Prostate gland (tissue), 2 donors: ENCODE measurements around the gene SNX25. TPM values are rescaled to one million over a fixed set of nuclear protein-coding genes. Genes with fewer than 3 reads are reported as not detected.

Source experiments
- DNase-seq: peaks from one replicate; pipeline ENCODE4 v3.0.0-alpha.2; 2019; ENCODE audit warnings: low spot score
- H3K27ac ChIP-seq, 2 donors: fragments of 200-600 bp; sonication (generic); 2 replicates each; pipeline ENCODE4 v1.5.1; 2017 to 2019
- H3K27me3 ChIP-seq: fragments of 200-600 bp; sonication (generic); replicated peaks from 2 replicates; pipeline ENCODE4 v1.5.1; 2019; ENCODE audit not compliant: insufficient read depth
- H3K36me3 ChIP-seq, 2 donors: fragments of 200-600 bp; sonication (generic); 1 replicate in 1 of 2; 2 replicates in 1 of 2; pipeline versions ENCODE4 v1.5.1 to v1.8.1; 2017 to 2019
- H3K4me1 ChIP-seq: fragments of 200-600 bp; sonication (generic); replicated peaks from 2 replicates; pipeline ENCODE4 v1.5.1; 2019
- H3K4me3 ChIP-seq, 2 donors: fragments of 200-600 bp; sonication (generic); 2 replicates each; pipeline ENCODE4 v1.5.1; 2017 to 2019
- H3K9me3 ChIP-seq: fragments of 200-600 bp; sonication (generic); 2 replicates; pipeline ENCODE4 v1.5.1; 2017
- POLR2A ChIP-seq: fragments of 450-650 bp; IDR thresholded peaks from one replicate; pipeline ENCODE4 v1.6.1; 2016; ENCODE audit warnings: antibody characterized with exemption, mild to moderate bottlenecking
- POLR2AphosphoS5 ChIP-seq: sonication (generic); formaldehyde crosslinking; IDR thresholded peaks from one replicate; pipeline ENCODE4 v1.6.1; 2017; ENCODE audit warnings: antibody characterized with exemption
- WGBS: methylation state at CpG from one replicate; pipeline ENCODE4 v1.1.5; 2018; 5-methylcytosine and 5-hydroxymethylcytosine counted together
- intact Hi-C: fragments of 100-400 bp; cut with DNase I; formaldehyde crosslinking; loops from one replicate; pipeline ENCODE4 v1.14.2; 2022
- total RNA-seq, 2 donors: library from RNA; depleted of rRNA; stranded (reverse); fragments of >200 nt; gene quantifications; one replicate each; pipeline ENCODE4 v1.1.0, GENCODE V29; 2016
- TF ChIP-seq, protein P1 (sequence below), 4 experiments: fragments of 200-600 bp in 2 of 4; fragments of 450-650 bp in 2 of 4; sonication (generic) in 2 of 4; IDR thresholded peaks; 1 replicate in 3 of 4; 2 replicates in 1 of 4; pipeline ENCODE4 v1.5.1; 2016 to 2019; ENCODE audit warnings: antibody characterized with exemption in 4 of 4, mild to moderate bottlenecking in 2 of 4, moderate library complexity in 2 of 4

SNX25 gene
- total RNA-seq, 2 donors from 2014 or later = 26.4 to 49.5 TPM

DNA sequence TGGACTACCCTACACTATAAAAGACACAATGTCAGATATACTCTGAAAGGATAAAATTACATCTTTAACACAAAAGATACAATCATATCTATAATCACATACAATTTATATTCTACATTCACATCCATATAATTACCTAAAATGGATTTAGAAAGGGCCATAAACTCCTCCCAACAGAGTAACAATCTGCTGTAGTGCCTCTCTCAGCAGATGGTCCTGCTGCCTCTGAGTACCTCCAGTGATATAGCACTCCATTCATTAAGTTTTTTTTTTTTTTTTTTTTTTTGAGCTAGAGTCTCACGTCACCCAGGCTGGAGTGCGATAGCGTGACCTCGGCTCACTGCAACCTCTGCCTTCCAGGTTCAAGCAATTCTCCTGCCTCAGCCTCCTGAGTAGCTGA, 194.6 kb downstream of the SNX25 start:
- no peak overlapping the region for H3K4me3 ChIP-seq
- WGBS = 91% methylated on average over 4 of the region's 4 CpGs
- TF ChIP-seq POLR2A = no peak
- TF ChIP-seq, protein P1, sequence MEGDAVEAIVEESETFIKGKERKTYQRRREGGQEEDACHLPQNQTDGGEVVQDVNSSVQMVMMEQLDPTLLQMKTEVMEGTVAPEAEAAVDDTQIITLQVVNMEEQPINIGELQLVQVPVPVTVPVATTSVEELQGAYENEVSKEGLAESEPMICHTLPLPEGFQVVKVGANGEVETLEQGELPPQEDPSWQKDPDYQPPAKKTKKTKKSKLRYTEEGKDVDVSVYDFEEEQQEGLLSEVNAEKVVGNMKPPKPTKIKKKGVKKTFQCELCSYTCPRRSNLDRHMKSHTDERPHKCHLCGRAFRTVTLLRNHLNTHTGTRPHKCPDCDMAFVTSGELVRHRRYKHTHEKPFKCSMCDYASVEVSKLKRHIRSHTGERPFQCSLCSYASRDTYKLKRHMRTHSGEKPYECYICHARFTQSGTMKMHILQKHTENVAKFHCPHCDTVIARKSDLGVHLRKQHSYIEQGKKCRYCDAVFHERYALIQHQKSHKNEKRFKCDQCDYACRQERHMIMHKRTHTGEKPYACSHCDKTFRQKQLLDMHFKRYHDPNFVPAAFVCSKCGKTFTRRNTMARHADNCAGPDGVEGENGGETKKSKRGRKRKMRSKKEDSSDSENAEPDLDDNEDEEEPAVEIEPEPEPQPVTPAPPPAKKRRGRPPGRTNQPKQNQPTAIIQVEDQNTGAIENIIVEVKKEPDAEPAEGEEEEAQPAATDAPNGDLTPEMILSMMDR (IDR thresholded peaks at IDR 0.05) = no peak
- no peak for TF ChIP-seq POLR2AphosphoS5
- peaks cover 0 to 2% of the 10 kb centered on the region in 2 donors for H3K36me3 ChIP-seq
- H3K9me3 ChIP-seq = no peaks in the 10 kb centered on the region
- intact Hi-C loops = no loop called here
- peaks cover 3% of the 10 kb centered on the region for H3K4me1 ChIP-seq
- no peak overlapping the region for H3K27ac ChIP-seq
- H3K27me3 ChIP-seq = no peaks in the 10 kb centered on the region
- no peak for DNase-seq

DNA sequence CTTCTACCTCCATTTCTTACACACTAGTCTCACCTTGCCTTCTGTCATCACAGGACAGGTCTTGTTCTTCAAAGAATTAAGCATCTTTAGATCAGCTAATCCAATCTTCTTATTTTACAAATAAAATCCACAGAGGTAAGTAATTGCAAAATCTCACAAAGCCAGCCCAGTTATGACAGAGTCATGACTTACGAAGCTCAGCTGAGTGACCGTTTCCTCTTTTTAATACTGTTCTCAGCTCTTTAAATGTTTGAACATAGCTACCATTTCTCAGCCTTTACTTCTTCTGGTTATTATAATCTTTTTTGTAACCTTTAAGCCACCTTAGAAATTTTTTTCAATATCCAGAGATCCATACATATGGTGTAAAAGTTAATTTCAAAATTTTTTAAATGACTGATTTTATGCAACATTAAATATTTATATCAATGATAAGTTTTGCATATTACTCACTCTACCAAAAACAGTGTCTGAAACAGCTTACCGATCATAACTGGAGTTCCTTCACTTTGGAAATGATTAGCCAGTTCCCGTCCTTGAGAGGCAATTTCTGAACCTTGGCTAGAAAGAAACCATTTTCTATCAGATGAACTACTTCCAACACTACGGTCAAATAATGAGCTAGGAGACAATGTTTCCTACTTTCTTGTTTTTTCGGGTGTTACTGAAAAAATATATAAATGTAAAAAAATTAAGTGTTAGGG, 196.1 kb downstream of the SNX25 start:
- no peak overlapping the region for H3K4me3 ChIP-seq
- WGBS = 91% methylated on average over 6 of the region's 6 CpGs
- TF ChIP-seq POLR2A (no peak), POLR2AphosphoS5 (no peak)
- TF ChIP-seq, protein P1 (IDR thresholded peaks at IDR 0.05) = no peak
- peaks cover 3% of the 10 kb centered on the region for H3K4me1 ChIP-seq
- H3K27me3 ChIP-seq = no peaks in the 10 kb centered on the region
- no peak overlapping the region for H3K27ac ChIP-seq
- intact Hi-C loops = no loop called here
- H3K9me3 ChIP-seq = no peaks in the 10 kb centered on the region
- H3K36me3 ChIP-seq = peaks cover 0 to 2% of the 10 kb centered on the region in 2 donors
- no peak for DNase-seq

DNA sequence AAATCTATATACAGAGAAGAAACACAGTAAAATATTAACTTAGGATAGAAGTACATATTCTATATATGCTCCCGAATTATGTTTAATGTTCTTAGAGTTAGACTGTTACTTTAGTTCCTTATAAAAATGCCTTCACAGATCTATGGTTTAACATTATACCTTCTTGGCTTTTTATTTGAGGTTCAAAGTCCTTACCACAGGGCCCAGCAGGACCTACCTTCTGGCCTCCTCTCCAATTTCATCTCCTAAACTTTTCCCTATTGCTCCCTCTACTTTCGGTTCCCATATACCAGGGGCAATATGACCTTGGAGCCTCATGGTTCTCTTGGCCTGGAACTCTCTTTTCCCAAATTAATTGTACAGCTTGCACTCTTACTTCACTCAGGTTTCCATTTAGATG, 199.0 kb downstream of the SNX25 start:
- intact Hi-C loops = no loop called here
- no peaks in the 10 kb centered on the region for H3K9me3 ChIP-seq
- no peaks in the 10 kb centered on the region for H3K27me3 ChIP-seq
- TF ChIP-seq, protein P1 (IDR thresholded peaks at IDR 0.05) = no peak
- TF ChIP-seq POLR2AphosphoS5 (no peak), POLR2A (no peak)
- no peaks in the 10 kb centered on the region for H3K4me1 ChIP-seq
- no peak overlapping the region for H3K4me3 ChIP-seq
- WGBS = 95% methylated on average over 2 of the region's 2 CpGs
- no peaks in the 10 kb centered on the region for H3K36me3 ChIP-seq
- no peak overlapping the region for H3K27ac ChIP-seq
- DNase-seq = no peak

DNA sequence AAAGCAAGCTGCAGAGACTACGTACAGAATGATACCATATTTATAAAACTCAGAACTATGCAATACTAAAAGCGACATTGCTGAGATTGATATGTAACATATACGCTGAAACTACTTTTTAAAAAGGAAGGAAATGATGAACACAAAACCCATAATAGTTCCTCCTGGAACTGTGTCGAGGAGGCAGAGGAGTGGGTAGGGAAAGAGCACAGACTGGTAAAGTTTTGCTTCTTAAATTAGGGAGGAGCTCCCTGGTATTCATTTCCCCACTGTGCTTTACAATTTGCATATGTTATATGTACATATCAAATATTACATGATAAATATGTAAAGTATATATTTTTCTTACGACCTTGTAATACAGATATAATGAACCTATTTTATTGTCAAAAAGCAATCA, 202.5 kb downstream of the SNX25 start:
- H3K4me1 ChIP-seq = no peaks in the 10 kb centered on the region
- TF ChIP-seq, protein P1 (IDR thresholded peaks at IDR 0.05) = no peak
- TF ChIP-seq POLR2A (no peak), POLR2AphosphoS5 (no peak)
- WGBS = 87% methylated on average over 5 of the region's 5 CpGs
- H3K27ac ChIP-seq = no peak overlapping the region
- no peak overlapping the region for H3K4me3 ChIP-seq
- no peak for DNase-seq
- no peaks in the 10 kb centered on the region for H3K36me3 ChIP-seq
- H3K9me3 ChIP-seq = no peaks in the 10 kb centered on the region
- intact Hi-C loops = no loop called here
- no peaks in the 10 kb centered on the region for H3K27me3 ChIP-seq

DNA sequence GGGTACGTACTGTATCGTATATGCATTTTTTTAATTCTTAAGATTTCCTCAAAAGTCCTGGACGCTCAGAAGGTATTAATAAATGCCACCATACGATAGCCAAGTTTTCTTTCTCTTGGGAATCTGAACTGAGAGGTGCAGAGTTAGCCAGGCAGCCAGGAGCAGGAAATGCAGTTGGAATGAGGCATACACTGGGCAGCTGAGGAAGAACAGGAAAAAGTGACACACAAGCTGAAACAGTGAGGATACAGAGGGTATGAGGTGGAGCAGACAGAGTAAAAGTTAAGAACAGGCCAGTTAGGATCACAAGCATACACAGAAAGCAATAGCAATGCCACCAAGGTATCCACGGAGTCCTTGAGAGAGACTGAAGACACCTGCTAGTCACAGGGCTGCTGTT, 203.0 kb downstream of the SNX25 start:
- Histone ChIP-seq H3K4me1 (no peaks in the 10 kb centered on the region), H3K4me3 (no peak overlapping the region), H3K36me3 (no peaks in the 10 kb centered on the region), H3K9me3 (no peaks in the 10 kb centered on the region), H3K27me3 (no peaks in the 10 kb centered on the region), H3K27ac (no peak overlapping the region)
- DNase-seq = no peak
- 88% methylated on average over 5 of the region's 5 CpGs for WGBS
- TF ChIP-seq, protein P1 (IDR thresholded peaks at IDR 0.05) = no peak
- TF ChIP-seq POLR2A = no peak
- TF ChIP-seq POLR2AphosphoS5 = no peak
- intact Hi-C loops = no loop called here
